Loucy (cell line): ENCODE measurements around the gene MYO1E.

Source experiments
- H2AFZ ChIP-seq: fragments of 200-600 bp; sonication (generic); 2 replicates; pipeline ENCODE4 v1.6.0; 2016; ENCODE audit warnings: antibody characterized with exemption, mild to moderate bottlenecking, low read length, moderate library complexity
- H3F3A ChIP-seq: fragments of 200-600 bp; 2 replicates; pipeline ENCODE4 v1.6.0; 2016; ENCODE audit warnings: antibody characterized with exemption, low read depth, mild to moderate bottlenecking
- H3K27me3 ChIP-seq: fragments of 200-600 bp; sonication (generic); 2 replicates; pipeline ENCODE4 v1.6.1; 2014; ENCODE audit warnings: low read length, mild to moderate bottlenecking; ENCODE audit not compliant: insufficient read depth, poor library complexity, severe bottlenecking
- H3K36me3 ChIP-seq: fragments of 200-600 bp; sonication (generic); 2 replicates; pipeline ENCODE4 v1.6.1; 2016; ENCODE audit warnings: low read length; ENCODE audit not compliant: insufficient read depth
- H3K4me1 ChIP-seq: fragments of 200-600 bp; sonication (generic); 2 replicates; pipeline ENCODE4 v1.5.1; 2014; ENCODE audit warnings: low read length, mild to moderate bottlenecking; ENCODE audit not compliant: insufficient read depth, poor library complexity, severe bottlenecking
- H3K4me2 ChIP-seq: fragments of 200-600 bp; sonication (generic); 2 replicates; pipeline ENCODE4 v1.6.0; 2014; ENCODE audit warnings: antibody characterized with exemption, low read length, low read depth, mild to moderate bottlenecking; ENCODE audit not compliant: poor library complexity, severe bottlenecking
- H3K4me3 ChIP-seq: fragments of 200-600 bp; sonication (generic); 2 replicates; pipeline ENCODE4 v1.5.1; 2014; ENCODE audit warnings: low read length, mild to moderate bottlenecking, mixed read lengths; ENCODE audit not compliant: poor library complexity, severe bottlenecking
- H3K79me2 ChIP-seq: fragments of 200-600 bp; sonication (generic); 2 replicates; pipeline ENCODE4 v1.6.1; 2014; ENCODE audit warnings: low read length; ENCODE audit not compliant: insufficient read depth
- H3K9ac ChIP-seq: fragments of 200-600 bp; sonication (generic); 2 replicates; pipeline ENCODE4 v1.6.0; 2014; ENCODE audit warnings: mild to moderate bottlenecking, low read depth, low read length, moderate library complexity; ENCODE audit not compliant: poor library complexity, severe bottlenecking
- H3K9me2 ChIP-seq: fragments of 200-600 bp; sonication (generic); replicated peaks from 2 replicates; pipeline ENCODE4 v1.6.1; 2016; ENCODE audit warnings: low read depth, low read length, mixed read lengths
- H3K9me3 ChIP-seq: fragments of 200-600 bp; sonication (generic); 2 replicates; pipeline ENCODE4 v1.6.1; 2014; ENCODE audit warnings: mild to moderate bottlenecking, antibody characterized with exemption, low read length, low read depth; ENCODE audit not compliant: insufficient read depth
- H4K20me1 ChIP-seq: fragments of 200-600 bp; sonication (generic); 2 replicates; pipeline ENCODE4 v1.6.0; 2014; ENCODE audit warnings: antibody characterized with exemption, low read length, mild to moderate bottlenecking; ENCODE audit not compliant: insufficient read depth, poor library complexity, severe bottlenecking
- EZH2phosphoT487 ChIP-seq: fragments of 200-600 bp; IDR thresholded peaks from 2 replicates; pipeline ENCODE4 v1.6.1; 2018; ENCODE audit warnings: antibody characterized with exemption, mild to moderate bottlenecking, moderate library complexity, borderline replicate concordance
- TF ChIP-seq, protein P1 (sequence below): fragments of 200-600 bp; sonication (generic); conservative IDR thresholded peaks from 2 replicates; pipeline ENCODE4 v1.5.1; 2014; ENCODE audit warnings: mild to moderate bottlenecking, antibody characterized with exemption, low read length

The MYO1E gene

GRCh38 chr15:59180945-59181600 is 191.6 kb downstream of the MYO1E start:
- Histone ChIP-seq H3K9ac (no peak overlapping the region), H3K4me1 (no peaks in the 10 kb centered on the region), H3K9me3 (peaks cover 8% of the 10 kb centered on the region; the same call in 1 of the 2 replicates), H3K4me3 (no peak overlapping the region), H3F3A (no peaks in the 10 kb centered on the region), H3K9me2 (no peaks in the 10 kb centered on the region), H3K36me3 (no peaks in the 10 kb centered on the region), H2AFZ (no peak overlapping the region), H3K4me2 (no peak overlapping the region), H4K20me1 (no peaks in the 10 kb centered on the region), H3K27me3 (no peaks in the 10 kb centered on the region), H3K79me2 (no peaks in the 10 kb centered on the region)
- TF ChIP-seq, protein P1, sequence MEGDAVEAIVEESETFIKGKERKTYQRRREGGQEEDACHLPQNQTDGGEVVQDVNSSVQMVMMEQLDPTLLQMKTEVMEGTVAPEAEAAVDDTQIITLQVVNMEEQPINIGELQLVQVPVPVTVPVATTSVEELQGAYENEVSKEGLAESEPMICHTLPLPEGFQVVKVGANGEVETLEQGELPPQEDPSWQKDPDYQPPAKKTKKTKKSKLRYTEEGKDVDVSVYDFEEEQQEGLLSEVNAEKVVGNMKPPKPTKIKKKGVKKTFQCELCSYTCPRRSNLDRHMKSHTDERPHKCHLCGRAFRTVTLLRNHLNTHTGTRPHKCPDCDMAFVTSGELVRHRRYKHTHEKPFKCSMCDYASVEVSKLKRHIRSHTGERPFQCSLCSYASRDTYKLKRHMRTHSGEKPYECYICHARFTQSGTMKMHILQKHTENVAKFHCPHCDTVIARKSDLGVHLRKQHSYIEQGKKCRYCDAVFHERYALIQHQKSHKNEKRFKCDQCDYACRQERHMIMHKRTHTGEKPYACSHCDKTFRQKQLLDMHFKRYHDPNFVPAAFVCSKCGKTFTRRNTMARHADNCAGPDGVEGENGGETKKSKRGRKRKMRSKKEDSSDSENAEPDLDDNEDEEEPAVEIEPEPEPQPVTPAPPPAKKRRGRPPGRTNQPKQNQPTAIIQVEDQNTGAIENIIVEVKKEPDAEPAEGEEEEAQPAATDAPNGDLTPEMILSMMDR, result no peak

GRCh38 chr15:59179717-59180116 is 193.0 kb downstream of the MYO1E start:
- no peaks in the 10 kb centered on the region for H3K27me3 ChIP-seq

DNA sequence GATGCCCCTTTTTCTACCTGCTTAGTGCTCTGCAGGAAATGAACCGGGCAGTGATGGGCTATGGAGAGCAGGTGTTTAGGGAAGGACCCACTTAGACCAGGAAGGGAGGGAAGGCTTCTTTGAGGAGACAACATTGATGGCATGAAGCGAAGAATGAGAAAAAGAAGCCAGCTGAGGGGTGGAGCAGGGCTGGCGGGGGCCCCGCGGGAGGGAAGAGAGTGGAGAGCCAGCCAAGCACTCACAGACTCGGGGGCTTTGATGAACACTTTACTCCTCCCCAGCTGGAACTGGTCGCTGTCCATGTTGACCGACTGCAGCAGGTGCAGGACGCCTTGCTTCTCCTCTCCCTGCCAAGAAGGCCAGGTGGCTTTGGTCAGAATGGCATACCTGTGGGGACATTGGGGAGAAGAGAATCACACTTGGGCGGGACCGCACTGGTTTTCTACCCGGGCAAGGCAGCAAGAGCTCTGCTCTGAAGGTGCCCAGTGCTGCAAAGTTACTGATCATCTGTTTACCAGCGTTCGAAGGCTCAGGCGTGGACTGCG is 194.4 kb downstream of the MYO1E start:
- no peaks in the 10 kb centered on the region for H3K79me2 ChIP-seq
- peaks cover 8% of the 10 kb centered on the region; the same call in 1 of the 2 replicates for H3K9me3 ChIP-seq
- H3K9me2 ChIP-seq, result no peaks in the 10 kb centered on the region
- TF ChIP-seq, protein P1, result no peak
- TF ChIP-seq EZH2phosphoT487, result no peak
- H3K36me3 ChIP-seq, result no peaks in the 10 kb centered on the region
- H3K9ac ChIP-seq, result no peak overlapping the region
- no peaks in the 10 kb centered on the region for H3K27me3 ChIP-seq
- H3K4me2 ChIP-seq, result no peak overlapping the region
- no peaks in the 10 kb centered on the region for H3K4me1 ChIP-seq
- H2AFZ ChIP-seq, result no peak overlapping the region
- H3K4me3 ChIP-seq, result no peak overlapping the region
- no peaks in the 10 kb centered on the region for H4K20me1 ChIP-seq
- H3F3A ChIP-seq, result no peaks in the 10 kb centered on the region

More at GRCh38 chr15:59179717-59180116, 193.0 kb downstream of the MYO1E start:
- Histone ChIP-seq H3K36me3 (no peaks in the 10 kb centered on the region), H3K9me2 (no peaks in the 10 kb centered on the region), H4K20me1 (no peaks in the 10 kb centered on the region), H3K9ac (no peak overlapping the region), H3K4me3 (no peak overlapping the region), H3K9me3 (peaks cover 8% of the 10 kb centered on the region; the same call in 1 of the 2 replicates), H3F3A (no peaks in the 10 kb centered on the region), H2AFZ (no peak overlapping the region), H3K79me2 (no peaks in the 10 kb centered on the region), H3K4me1 (no peaks in the 10 kb centered on the region), H3K4me2 (no peak overlapping the region)
- TF ChIP-seq EZH2phosphoT487, result no peak

DNA sequence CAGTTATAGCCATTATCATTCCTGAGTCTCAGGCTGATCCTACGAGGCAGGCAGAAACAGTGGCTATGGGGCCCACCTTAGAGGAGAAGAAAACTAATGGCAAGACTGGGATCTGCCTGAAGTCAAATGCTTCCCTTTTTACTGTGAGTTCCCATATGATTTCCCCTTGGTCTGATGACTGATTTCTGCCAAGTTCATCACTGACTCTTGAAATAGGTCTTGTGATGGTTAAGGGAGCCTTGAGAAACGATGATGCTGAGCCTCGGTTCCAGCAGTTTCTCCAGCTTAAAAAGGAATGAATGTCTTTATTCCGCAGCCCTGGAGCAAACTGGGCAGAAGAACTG is 195.4 kb downstream of the MYO1E start:
- Histone ChIP-seq H3K79me2 (no peaks in the 10 kb centered on the region), H3K27me3 (no peaks in the 10 kb centered on the region), H3K4me2 (no peak overlapping the region), H3K9me3 (peaks cover 8% of the 10 kb centered on the region; the same call in 1 of the 2 replicates), H3K4me1 (no peaks in the 10 kb centered on the region), H4K20me1 (no peaks in the 10 kb centered on the region), H2AFZ (no peak overlapping the region), H3K4me3 (no peak overlapping the region), H3K9ac (no peak overlapping the region), H3F3A (no peaks in the 10 kb centered on the region), H3K9me2 (no peaks in the 10 kb centered on the region), H3K36me3 (no peaks in the 10 kb centered on the region)
- TF ChIP-seq, protein P1, result no peak
- no peak for TF ChIP-seq EZH2phosphoT487
